HepG2 (cell line): ENCODE results near the gene PTRHD1. TPM values are rescaled to one million over a fixed set of nuclear protein-coding genes. Genes with fewer than 3 reads are reported as not detected.

ENCODE experiments used
- ATAC-seq: fragments of 200-7000 bp; cut with Tn5 transposase; 3 replicates; pipeline ENCODE4 v1.9.1; 2020; ENCODE audit warnings: mild to moderate bottlenecking, moderate library complexity
- BruUV-seq: library from RNA; stranded (reverse); fragments of 400-500 nt; replicated peaks from 2 replicates; lab custom pipeline; 2021; lab: Mats Ljungman, UMichigan
- CTCF ChIA-PET: fragments of 300-600 bp; formaldehyde crosslinking; extraction: SDS; loops from one replicate; lab custom pipeline; 2021; ENCODE audit warnings: low total read pairs, inconsistent platforms, low intra/inter-chr PET ratio; lab: Yijun Ruan, JAX
- POLR2A ChIA-PET: fragments of 350-600 bp; sonication (Branson Sonifier 250); formaldehyde crosslinking; loops from one replicate; lab custom pipeline; 2020; ENCODE audit warnings: antibody characterized with exemption, inconsistent platforms; lab: Yijun Ruan, JAX
- DNase-seq: peaks from one replicate; pipeline ENCODE4 v3.0.0-alpha.2; 2015; ENCODE audit warnings: low spot score
- FAIRE-seq: peaks from 3 replicates; lab custom pipeline; 2011; peaks lifted over from hg19 to GRCh38; lab: Jason Lieb, UNC
- H2AFZ ChIP-seq: one replicate; pipeline ENCODE4 v1.6.1; 2011; ENCODE audit warnings: low read length, inconsistent platforms
- H3K27ac ChIP-seq: fragments of 300-600 bp; 3 replicates; pipeline ENCODE4 v1.8.0; 2011; ENCODE audit warnings: mixed run types, mild to moderate bottlenecking, mixed read lengths, low read length, inconsistent platforms; ENCODE audit not compliant: insufficient read depth; ENCODE audit errors: extremely low read length
- H3K27me3 ChIP-seq, 2 experiments: fragments of 200-600 bp in 1 of 2; 2 replicates in 1 of 2; 3 replicates in 1 of 2; pipeline versions ENCODE4 v1.6.0 to v1.8.0; 2011; ENCODE audit warnings: low read length in 2 of 2, mild to moderate bottlenecking in 2 of 2, moderate library complexity in 2 of 2, inconsistent platforms in 1 of 2; ENCODE audit not compliant: insufficient read depth in 2 of 2, control insufficient read depth in 1 of 2
- H3K36me3 ChIP-seq, 2 experiments: fragments of 200-600 bp in 1 of 2; replicated peaks in 1 of 2; 2 replicates in 1 of 2; 3 replicates in 1 of 2; pipeline versions ENCODE4 v1.5.1 to v1.8.0; 2011; ENCODE audit warnings: low read length in 2 of 2, inconsistent platforms in 1 of 2; ENCODE audit not compliant: insufficient read depth in 2 of 2, control insufficient read depth in 1 of 2
- H3K4me1 ChIP-seq: 2 replicates; pipeline ENCODE4 v1.5.1; 2012; ENCODE audit warnings: low read length, inconsistent platforms; ENCODE audit not compliant: insufficient read depth
- H3K4me2 ChIP-seq: 2 replicates; pipeline ENCODE4 v1.6.0; 2011; ENCODE audit warnings: low read depth, low read length, inconsistent platforms
- H3K4me3 ChIP-seq, 3 experiments: fragments of 200-600 bp in 1 of 3; sonication (generic), shearing (Covaris generic) in 1 of 3; replicated peaks in 1 of 3; 2 replicates each; pipeline ENCODE4 v1.5.1; 2011 to 2016; ENCODE audit warnings: low read length in 3 of 3, inconsistent platforms in 2 of 3, low read depth in 2 of 3, mild to moderate bottlenecking in 2 of 3, control low read depth in 1 of 3, mixed read lengths in 1 of 3; ENCODE audit not compliant: insufficient read depth in 1 of 3
- H3K79me2 ChIP-seq: one replicate; pipeline ENCODE4 v1.6.1; 2011; ENCODE audit warnings: low read length, inconsistent platforms; ENCODE audit not compliant: insufficient read depth
- H3K9ac ChIP-seq: 2 replicates; pipeline ENCODE4 v1.6.0; 2011; ENCODE audit warnings: mild to moderate bottlenecking, low read depth, low read length, inconsistent platforms; ENCODE audit not compliant: insufficient read depth
- H3K9me3 ChIP-seq: 2 replicates; pipeline ENCODE4 v1.5.1; 2012; ENCODE audit warnings: mild to moderate bottlenecking, low read length
- H4K20me1 ChIP-seq: 2 replicates; pipeline ENCODE4 v1.6.0; 2011; ENCODE audit warnings: inconsistent platforms, mild to moderate bottlenecking, low read length, moderate library complexity; ENCODE audit not compliant: insufficient read depth
- ATM ChIP-seq: fragments of 450-650 bp; IDR thresholded peaks from 2 replicates; pipeline ENCODE4 v1.7.1; 2017; ENCODE audit warnings: mild to moderate bottlenecking, borderline replicate concordance
- CEBPB ChIP-seq: IDR thresholded peaks from 2 replicates; pipeline ENCODE4 v1.6.1; 2011; ENCODE audit warnings: low read depth, low read length, improper control_type of control experiment, borderline replicate concordance
- FOXA1 ChIP-seq, 2 experiments: fragments of 450-650 bp in 1 of 2; sonication (generic) in 1 of 2; formaldehyde crosslinking in 1 of 2; IDR thresholded peaks; 2 replicates each; pipeline versions ENCODE4 v1.4.0 to v1.6.1; 2016 to 2020; ENCODE audit warnings: missing genetic modification reagents in 1 of 2
- HDAC1 ChIP-seq: sonication (generic); formaldehyde crosslinking; IDR thresholded peaks from 2 replicates; pipeline ENCODE4 v1.5.1; 2020; ENCODE audit warnings: mild to moderate bottlenecking, missing genetic modification reagents
- NFE2 ChIP-seq: sonication (generic); formaldehyde crosslinking; IDR thresholded peaks from 2 replicates; pipeline ENCODE4 v1.4.0; 2020; ENCODE audit warnings: missing genetic modification reagents
- NFIC ChIP-seq: IDR thresholded peaks from 2 replicates; pipeline ENCODE4 v1.6.1; 2012; ENCODE audit warnings: mild to moderate bottlenecking, low read length, inconsistent platforms
- TEAD3 ChIP-seq: optimal IDR thresholded peaks from 2 replicates; pipeline ENCODE3; 2016; ENCODE audit warnings: borderline replicate concordance
- TRIM24 ChIP-seq: sonication (generic); formaldehyde crosslinking; IDR thresholded peaks from 2 replicates; pipeline ENCODE4 v1.8.0; 2022; ENCODE audit warnings: mild to moderate bottlenecking, missing genetic modification reagents
- U2AF2 ChIP-seq: fragments of 200-400 bp; formaldehyde crosslinking; IDR thresholded peaks from 2 replicates; pipeline ENCODE4 v1.6.1; 2017; ENCODE audit warnings: low read depth, mild to moderate bottlenecking, low read length
- ZNF552 ChIP-seq: sonication (generic); formaldehyde crosslinking; IDR thresholded peaks from 2 replicates; pipeline ENCODE4 v1.9.0; 2022; ENCODE audit warnings: missing genetic modification reagents, mild to moderate bottlenecking, borderline replicate concordance
- WGBS: methylation state at CpG from one replicate; pipeline ENCODE4 v1.1.6; 2017; ENCODE audit warnings: low lambda C conversion rate; 5-methylcytosine and 5-hydroxymethylcytosine counted together
- in situ Hi-C: cut with HindIII; loops from 2 replicates; pipeline ENCODE4 v1.10.0; 2017; ENCODE audit warnings: low pct_unique_long_range_greater_than_20kb; ENCODE audit not compliant: extremely low pct_ligation_motif_present
- intact Hi-C: fragments of 100-400 bp; cut with micrococcal nuclease; formaldehyde crosslinking; loops from one replicate; pipeline ENCODE4 v1.10.0; 2022; ENCODE audit not compliant: unreplicated experiment
- polyA plus RNA-seq, 8 experiments: library from polyadenylated mRNA; depleted of rRNA in 3 of 8; stranded (reverse) in 7 of 8; unstranded in 1 of 8; fragments of >200 nt; fragmentation: Illumina TruSeq in 4 of 8; extraction: Trizol in 4 of 8; gene quantifications; 2 replicates each; pipeline versions ENCODE4 v1.2.1 to v1.2.3, GENCODE V29; 2011 to 2016; ENCODE audit warnings: low read depth in 4 of 8, missing spikeins in 1 of 8, mixed read lengths in 1 of 8; ENCODE audit not compliant: insufficient read depth in 1 of 8
- total RNA-seq, 5 experiments: library from RNA; depleted of rRNA; stranded (reverse); fragments of >200 nt; fragmentation: Illumina TruSeq; extraction: Trizol; gene quantifications; 2 replicates each; pipeline ENCODE4 v1.2.3, GENCODE V29; 2016; ENCODE audit warnings: low read depth in 1 of 5
- TF ChIP-seq, protein P1 (sequence below): IDR thresholded peaks from 2 replicates; pipeline ENCODE4 v1.6.1; 2016
- TF ChIP-seq, protein P2 (sequence below): fragments of 450-650 bp; IDR thresholded peaks from 2 replicates; pipeline ENCODE4 v1.6.1; 2017; ENCODE audit warnings: mild to moderate bottlenecking
- TF ChIP-seq, protein P3 (sequence below): IDR thresholded peaks from 2 replicates; pipeline ENCODE4 v1.6.1; 2016; ENCODE audit warnings: low read depth, borderline replicate concordance

The PTRHD1 gene
- total and polyA plus RNA-seq, 2 of the 13 experiments (the other 11 are each of a cell fraction or from before 2014, with no cell fraction given): 72.6 to 90.8 TPM

DNA sequence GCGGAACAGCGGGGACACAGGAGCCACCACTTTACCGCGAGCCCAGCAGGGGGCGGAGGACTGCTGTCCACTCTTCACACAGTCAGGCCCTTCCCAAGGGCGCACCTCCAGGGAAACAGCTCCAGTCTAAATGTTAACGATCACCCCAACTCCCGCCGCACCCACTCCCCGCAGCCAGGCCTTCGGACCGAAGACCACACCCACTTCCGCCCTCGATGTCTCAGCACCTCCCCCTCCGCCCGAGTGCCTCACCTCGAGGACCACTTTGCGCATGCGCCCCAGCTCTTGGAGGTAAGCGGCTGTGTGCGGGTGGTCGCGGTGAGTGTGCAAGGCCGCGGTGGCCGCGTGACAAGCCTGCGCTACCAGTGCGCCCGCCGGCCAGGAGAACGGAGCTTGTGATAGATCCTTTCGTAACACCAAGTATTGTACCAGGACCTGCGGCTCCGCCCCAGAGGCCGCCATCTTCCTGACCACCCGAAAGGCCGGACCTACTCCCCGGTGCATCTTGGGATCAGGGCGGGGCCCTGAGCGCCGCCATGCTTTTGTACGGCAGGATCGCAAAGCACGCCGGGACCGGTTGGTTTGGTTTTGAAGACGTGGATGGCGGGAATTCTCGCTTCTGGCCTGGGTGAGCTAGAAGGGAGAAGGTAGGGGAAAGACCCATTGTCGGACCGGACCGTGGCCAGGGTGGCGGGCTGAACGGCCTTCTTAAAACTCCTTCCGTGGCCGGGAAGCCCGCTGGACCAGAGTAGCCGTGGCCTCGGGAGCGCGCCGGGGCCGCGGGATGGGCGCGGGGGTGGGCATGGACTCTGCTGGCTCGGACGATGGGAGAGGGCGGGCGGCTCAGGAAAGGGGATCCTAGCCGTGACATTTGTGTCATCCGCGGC is at the start of gene PTRHD1, which contains the start of gene CENPO (continued):
- TF ChIP-seq, protein P1, sequence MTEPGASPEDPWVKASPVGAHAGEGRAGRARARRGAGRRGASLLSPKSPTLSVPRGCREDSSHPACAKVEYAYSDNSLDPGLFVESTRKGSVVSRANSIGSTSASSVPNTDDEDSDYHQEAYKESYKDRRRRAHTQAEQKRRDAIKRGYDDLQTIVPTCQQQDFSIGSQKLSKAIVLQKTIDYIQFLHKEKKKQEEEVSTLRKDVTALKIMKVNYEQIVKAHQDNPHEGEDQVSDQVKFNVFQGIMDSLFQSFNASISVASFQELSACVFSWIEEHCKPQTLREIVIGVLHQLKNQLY (CRISPR knock-in tag): peak; percentile 65; the same call in 1 of the 2 replicates
- TF ChIP-seq, protein P2, sequence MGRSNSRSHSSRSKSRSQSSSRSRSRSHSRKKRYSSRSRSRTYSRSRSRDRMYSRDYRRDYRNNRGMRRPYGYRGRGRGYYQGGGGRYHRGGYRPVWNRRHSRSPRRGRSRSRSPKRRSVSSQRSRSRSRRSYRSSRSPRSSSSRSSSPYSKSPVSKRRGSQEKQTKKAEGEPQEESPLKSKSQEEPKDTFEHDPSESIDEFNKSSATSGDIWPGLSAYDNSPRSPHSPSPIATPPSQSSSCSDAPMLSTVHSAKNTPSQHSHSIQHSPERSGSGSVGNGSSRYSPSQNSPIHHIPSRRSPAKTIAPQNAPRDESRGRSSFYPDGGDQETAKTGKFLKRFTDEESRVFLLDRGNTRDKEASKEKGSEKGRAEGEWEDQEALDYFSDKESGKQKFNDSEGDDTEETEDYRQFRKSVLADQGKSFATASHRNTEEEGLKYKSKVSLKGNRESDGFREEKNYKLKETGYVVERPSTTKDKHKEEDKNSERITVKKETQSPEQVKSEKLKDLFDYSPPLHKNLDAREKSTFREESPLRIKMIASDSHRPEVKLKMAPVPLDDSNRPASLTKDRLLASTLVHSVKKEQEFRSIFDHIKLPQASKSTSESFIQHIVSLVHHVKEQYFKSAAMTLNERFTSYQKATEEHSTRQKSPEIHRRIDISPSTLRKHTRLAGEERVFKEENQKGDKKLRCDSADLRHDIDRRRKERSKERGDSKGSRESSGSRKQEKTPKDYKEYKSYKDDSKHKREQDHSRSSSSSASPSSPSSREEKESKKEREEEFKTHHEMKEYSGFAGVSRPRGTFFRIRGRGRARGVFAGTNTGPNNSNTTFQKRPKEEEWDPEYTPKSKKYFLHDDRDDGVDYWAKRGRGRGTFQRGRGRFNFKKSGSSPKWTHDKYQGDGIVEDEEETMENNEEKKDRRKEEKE: no peak

DNA sequence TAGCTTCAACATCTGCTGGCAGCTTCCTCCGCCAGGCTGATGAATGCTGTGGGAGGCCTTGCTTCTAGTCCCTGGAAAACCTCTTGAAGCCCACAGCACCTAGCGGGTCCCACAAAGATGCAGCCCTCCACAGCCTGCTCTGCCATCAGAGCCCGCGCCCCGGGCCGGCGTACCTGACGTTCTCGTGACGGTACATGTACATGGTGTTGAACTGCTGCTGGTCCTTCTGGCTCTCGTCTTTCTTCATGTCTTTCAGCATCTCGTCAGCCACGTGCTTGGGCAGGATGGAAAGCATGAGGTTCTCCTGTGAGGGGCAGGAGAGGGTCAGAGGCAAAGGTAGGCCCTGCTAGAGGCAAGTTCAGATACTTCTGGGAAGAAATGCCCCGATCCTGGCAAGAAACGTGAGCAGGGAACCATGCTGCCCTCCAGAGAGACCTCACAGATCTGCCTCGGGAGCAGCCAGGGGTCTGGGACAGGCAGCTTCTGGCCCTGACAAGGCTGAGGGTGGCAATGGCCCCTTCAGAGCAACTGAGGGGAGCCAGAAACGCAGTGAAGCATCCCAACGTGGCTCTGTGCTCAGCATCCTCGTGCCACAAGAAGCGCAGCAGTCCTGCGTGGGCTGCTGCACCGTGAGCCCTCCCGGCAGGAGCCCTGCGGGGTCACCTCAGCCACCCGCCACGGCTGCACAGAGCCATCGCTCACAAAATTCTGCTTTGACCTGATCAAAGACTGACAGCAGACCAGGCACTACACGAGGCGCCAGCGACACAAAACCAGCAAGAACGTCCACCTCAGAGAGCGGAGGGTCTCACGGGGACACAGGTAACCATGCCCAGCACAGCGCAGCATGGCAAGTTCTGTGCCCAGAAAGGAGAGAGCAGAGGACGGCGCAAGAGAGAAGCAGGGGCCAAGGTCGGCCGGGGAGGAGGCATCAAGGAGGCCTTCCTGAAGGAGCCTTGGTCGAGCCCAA is 49.2 kb upstream of the PTRHD1 start:
- Histone ChIP-seq H3K27ac (no peak overlapping the region), H4K20me1 (no peaks in the 10 kb centered on the region), H3K4me2 (no peak overlapping the region), H2AFZ (no peak overlapping the region), H3K4me3 (no peak overlapping the region), H3K36me3 (no peaks in the 10 kb centered on the region), H3K4me1 (0 out of 2 replicates have a peak, but pooled peaks cover 9% of the 10 kb centered on the region), H3K79me2 (no peaks in the 10 kb centered on the region), H3K9ac (no peak overlapping the region), H3K9me3 (0 out of 2 replicates have a peak, but pooled peaks cover 3% of the 10 kb centered on the region), H3K27me3 (peaks cover 14 to 67% of the 10 kb centered on the region in 2 experiments)
- intact Hi-C loops (no loop called here), in situ Hi-C loops (no loop called here)
- ChIA-PET POLR2A (no interaction called here), CTCF (no interaction called here)
- WGBS: 56% methylated on average over 32 of the region's 39 CpGs
- BruUV-seq: no TSS peak
- DNase-seq: no peak
- ATAC-seq: no peak
- no peak for FAIRE-seq
- TF ChIP-seq CEBPB (no peak), ATM (no peak), ZNF552 (CRISPR knock-in tag) (no peak), U2AF2 (no peak), TEAD3 (no peak), NFIC (no peak), HDAC1 (CRISPR knock-in tag) (no peak), NFE2 (no peak), TRIM24 (CRISPR knock-in tag) (no peak), FOXA1 (IDR thresholded peaks at IDR 0.05) (no peak), FOXA1 (CRISPR knock-in tag; IDR thresholded peaks at IDR 0.05) (no peak)
- TF ChIP-seq, protein P3, sequence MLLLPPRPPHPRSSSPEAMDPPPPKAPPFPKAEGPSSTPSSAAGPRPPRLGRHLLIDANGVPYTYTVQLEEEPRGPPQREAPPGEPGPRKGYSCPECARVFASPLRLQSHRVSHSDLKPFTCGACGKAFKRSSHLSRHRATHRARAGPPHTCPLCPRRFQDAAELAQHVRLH (CRISPR knock-in tag): no peak
- TF ChIP-seq, protein P2: no peak
